ENCODE data around the gene ENHO.

- TF ChIP-seq CTCF (conservative IDR thresholded peaks at IDR 0.05 in 1 of 2, IDR thresholded peaks at IDR 0.05 in 1 of 2; ENCODE audit: low read depth in 1 of 2, low read length in 2 of 2) = no peak
- no peak for TF ChIP-seq EZH2 (IDR thresholded peaks at IDR 0.05; ENCODE audit: low read length, missing control alignments)
Measured at GRCh38 chr9:34490760-34491159, 32.0 kb downstream of the ENHO start.
